NCI-H748 (cell line): ENCODE measurements around the gene UNC13A.

Source experiments
- DNase-seq: peaks from one replicate; lab custom pipeline; 2025; ENCODE audit not compliant: unreplicated experiment; lab: John Stamatoyannopoulos, UW

Gene UNC13A

DNA sequence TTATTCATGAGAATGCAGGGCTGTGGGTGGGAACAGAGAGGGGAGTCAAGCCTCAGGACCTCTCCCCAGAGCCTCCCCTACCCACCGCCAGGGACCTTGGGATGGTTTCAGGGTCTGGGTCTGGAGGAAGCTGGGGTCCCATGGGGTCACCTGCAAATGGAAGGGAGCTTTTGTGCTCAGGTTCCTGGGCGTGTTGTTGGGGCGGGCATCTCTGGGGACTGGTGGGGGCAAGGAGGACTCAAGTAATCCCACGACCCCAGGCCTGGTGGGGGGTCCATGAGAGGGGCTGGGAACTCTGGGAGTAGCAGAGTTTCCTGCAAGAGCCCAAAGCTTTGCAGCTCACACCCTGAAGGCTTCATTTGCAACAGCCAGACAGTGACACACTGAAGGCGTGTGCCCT, 60.2 kb downstream of the UNC13A start:
- no peak for DNase-seq

- no peak for DNase-seq
Measured at GRCh38 chr19:17627161-17627560, 61.0 kb downstream of the UNC13A start.

DNA sequence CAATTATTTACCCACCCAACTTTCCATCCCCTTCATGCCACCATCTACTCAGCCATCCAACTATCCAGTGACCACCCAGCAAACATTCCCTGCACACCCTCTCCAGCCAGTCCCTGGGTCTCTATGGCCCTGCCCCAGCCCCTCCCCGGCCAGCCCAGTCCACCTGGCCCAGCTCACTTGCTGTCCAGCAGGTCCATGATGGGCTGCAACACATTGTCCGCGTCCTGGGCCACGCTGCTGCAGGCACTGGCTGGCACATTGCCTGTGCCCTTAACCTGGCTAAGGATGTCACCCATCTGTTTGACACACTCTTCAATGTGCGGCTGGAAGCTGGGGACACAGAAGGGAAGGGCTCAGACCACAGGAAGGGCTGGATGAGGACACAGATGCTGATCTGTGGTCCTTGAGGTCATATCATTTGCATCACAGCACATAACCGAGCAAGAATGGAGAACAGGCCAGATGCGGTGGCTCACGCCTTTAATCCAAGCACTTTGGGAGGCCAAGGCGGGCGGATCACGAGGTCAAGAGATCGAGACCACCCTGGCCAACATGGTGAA, 61.6 kb downstream of the UNC13A start:
- DNase-seq = no peak

DNA sequence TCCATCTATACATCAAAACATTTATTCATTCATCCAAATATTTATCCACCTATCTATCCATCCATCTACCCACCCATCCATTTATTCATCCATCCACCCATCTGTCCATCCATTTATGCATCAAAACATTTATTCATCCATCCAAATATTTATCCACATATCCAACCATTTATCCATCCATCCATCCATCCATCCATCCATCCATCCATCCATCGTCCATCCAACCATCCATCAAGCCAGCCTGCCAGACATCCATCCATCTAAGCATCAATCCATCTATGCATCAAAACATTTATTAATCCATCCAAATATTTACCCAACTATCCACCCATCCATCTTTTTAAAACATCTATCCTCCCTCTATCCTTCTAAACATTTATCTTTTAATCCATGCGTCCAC, 62.2 kb downstream of the UNC13A start:
- no peak for DNase-seq

DNA sequence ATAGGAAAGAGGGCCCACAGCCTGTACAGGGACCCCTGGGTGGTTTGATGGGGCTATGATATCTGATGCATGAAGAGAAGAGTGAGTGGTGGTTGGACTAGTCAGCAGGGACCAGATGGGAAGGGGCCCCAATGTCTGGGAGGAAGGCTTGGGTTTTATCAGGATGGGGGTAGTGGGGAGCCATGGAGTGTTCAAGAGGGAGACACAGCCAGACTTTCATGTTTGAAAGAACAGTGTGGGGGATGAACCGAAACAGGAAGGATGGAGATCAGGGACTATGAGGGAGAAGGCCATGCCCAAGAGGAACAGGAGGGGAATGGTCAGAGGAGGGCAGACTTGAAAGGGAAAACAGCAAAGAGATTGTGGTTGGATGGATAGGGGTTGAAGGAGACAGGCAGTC, 63.1 kb downstream of the UNC13A start:
- DNase-seq = no peak

DNA sequence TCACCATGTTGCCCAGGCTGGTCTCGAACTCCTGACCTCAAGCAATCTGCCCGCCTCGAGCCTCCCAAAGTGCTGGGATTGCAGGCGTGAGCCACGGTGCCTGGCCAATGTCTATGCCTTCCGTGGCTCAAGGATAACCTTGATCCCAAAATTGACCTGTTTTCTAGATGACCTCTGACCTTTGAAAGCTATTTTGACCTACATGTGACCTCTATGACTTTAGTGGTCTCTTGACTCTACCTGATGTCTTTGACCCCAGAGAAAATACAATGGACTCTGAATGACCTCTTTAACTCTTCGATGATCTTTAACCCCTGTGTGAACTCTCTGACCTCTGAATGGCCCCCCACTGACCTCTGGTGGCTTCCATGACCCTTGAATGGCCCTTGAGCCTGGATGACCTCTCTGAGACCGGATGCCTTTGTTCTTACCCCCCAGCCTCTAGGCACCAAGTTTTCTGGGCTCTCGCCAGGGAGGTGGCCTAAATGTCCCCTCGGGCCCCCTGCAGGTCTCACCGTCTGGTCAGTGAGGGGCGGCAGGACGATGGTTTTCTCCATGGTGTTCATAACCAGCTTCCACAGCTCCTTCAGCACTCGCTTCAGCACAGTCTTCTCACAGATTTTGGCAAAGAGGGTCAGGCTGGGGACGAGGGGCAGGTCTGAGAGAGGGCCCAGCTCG, 63.7 kb downstream of the UNC13A start:
- DNase-seq = no peak

DNA sequence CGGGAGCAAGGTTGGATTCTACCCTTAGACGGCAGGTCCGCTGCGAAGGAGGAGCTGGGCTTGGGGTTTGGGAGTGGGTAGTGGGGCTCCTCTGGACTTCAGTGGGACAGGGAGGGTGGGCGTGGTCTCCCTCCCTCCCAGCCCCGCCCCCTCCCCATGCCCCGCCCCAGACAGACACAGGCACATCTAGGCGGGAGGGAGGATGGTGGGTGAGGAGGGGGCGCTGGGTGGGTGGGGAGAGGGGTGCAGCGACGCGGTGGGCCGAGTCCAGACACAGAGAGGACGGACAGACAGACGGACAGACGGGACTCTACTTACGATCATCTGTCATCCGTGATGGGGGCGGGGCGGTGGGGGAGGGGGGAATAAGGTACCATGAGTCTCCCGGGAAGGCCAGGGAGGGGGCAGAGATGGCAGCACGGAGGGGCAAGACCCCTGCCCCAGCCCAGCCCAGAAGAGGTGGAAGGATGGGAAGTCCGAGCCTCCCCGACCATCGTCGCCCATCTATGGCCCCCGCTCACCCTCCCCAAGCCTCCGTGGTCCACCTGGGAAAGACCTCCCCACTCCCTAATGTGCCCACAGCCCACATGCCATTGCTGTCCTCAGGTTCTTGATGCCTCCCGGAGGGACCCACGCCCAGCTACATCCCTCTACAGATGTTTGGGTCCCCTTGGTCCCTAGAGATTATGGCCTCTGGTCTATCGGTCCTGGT, 64.8 kb downstream of the UNC13A start:
- DNase-seq = no peak

- DNase-seq = no peak
Measured at GRCh38 chr19:17620696-17621095, 67.5 kb downstream of the UNC13A start.

GRCh38 chr19:17618936-17619335, 69.2 kb downstream of the UNC13A start:
- DNase-seq = no peak

DNA sequence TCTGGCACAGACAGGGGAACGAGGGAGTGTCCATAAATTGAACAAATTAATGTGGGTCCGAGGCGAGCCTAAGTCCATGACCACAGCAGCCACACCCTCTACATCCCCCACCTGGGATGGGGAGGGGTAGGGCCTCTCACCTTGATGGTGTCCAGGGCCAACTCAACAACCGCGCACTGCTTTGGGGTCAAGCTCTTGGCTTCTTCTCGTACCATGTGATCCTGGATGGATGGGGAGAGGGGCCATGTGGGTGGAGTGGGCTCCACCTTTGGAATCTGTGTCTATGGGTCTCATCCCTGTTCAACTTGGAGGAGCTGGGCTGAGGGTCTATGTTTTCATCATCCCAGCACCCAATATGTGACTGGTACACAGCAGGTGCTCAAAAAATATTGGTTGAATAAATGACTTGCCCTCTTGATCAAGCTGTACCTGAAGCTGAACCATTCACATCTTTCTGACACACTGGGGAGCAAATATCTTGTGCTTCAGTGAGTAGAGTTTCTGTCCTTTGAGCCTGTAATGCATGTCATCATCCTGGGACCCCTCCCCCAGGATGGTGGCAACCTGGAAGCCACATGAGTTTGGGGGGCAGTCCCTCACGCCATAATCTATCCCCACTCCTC, 69.8 kb downstream of the UNC13A start:
- no peak for DNase-seq

DNA sequence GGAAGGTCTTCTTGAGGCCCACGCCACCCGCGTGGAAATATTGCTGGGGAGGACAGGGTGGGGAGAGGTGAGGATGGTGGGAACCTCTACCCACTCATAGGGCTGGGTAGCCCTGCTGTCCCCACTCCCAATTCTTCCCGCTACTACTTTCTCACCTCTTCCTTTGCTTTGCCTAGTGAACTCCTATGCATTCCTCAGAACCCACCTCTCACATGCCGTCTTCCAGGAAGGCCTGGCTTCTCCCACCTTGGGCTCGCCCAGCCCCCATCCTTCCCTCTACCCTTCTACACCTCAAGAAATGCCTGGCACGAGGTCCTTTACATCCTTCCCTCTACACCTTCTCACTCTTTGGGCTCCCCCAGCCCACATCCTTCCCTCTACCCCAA, 70.4 kb downstream of the UNC13A start:
- DNase-seq = no peak

GRCh38 chr19:17616961-17617806, 71.0 kb downstream of the UNC13A start:
- DNase-seq = no peak

DNA sequence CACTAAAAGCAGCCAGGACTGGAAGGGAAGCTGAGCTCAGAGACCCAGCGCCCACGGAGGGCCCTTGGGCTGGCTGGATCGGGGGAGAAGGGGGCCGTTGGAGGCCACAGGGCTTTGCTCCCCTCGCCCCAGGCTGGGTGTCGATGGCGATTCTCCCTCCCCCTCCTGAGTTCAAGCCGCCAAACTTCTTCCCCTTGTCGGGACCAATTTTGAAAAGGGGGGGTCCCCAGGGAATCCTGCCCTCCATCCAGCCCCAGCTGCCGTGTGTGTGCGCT, 71.5 kb downstream of the UNC13A start:
- no peak for DNase-seq

- no peak for DNase-seq
Measured at GRCh38 chr19:17615889-17616685, 72.1 kb downstream of the UNC13A start.

DNA sequence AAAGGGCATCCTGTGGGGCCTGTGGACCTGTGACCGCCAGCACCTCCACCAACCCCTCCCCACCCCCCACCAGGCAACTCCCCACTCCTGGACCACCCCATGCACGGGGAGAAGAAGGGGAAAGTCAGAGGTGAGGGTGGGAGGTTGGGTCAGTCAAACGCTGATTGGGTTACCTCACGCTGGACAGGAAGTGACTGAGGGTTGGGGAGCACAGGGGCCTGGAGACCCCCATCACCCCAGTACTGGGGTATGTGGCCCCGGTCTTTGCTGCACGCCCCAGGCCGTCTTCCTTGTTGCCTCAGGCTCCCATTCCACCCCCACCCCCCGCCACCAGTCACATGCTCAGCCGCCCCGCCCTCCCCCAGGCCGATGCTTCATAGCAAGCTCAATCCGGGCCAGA, 73.7 kb downstream of the UNC13A start:
- no peak for DNase-seq

DNA sequence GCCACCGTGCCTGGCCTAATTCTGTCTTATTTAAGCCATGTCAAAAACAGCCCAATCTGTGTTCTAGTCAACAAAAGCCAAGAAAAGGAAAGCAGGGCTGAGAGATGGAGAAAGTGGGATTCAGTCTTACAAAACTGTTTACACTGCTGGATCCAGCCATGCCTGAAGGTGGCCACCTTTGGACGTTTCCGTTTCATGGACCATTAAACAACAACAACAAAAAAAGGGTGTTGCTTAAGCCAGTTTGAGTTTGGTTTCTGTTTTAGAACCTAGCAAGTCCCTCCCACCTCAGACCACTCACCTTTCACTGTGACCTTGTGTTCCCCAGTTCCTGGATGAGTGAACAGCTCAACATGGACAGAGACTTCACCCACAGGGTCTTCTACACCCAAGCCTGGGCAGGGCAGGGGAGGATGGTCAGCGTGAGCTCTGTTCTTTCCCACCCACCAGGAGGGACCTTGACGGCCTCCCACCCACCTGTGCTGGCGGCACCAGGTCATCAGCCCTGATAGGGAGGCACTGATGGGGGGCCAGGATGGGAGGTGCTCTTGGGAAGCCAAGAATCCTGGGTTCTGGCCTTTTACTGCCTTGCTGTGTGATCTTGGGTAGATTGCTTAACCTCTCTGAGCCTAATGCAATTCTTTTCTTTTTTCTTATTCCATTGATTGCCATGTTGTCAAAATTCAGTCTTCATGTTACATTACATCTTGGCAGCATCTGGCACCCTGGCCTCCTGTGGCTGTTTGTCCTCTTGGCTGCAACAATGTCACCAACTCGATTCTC, 76.5 kb downstream of the UNC13A start:
- no peak for DNase-seq

- no peak for DNase-seq
Measured at GRCh38 chr19:17610384-17610783, 77.8 kb downstream of the UNC13A start.

DNA sequence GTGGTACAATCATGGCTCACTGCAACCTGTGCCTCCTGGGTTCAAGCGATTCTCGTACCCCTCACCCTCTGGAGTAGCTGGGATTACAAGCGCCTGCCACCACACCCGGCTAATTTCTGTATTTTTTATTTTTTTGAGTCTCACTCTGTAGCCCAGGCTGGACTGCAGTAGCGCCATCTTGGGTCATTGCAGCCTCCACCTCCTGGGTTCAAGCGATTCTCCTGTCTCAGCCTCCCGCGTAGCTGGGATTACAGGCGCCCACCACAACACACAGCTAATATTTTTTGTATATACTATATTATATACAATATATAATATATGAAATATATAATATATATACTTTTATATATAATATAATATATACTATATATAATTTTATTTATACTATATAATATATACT, 80.2 kb downstream of the UNC13A start:
- DNase-seq = no peak

DNA sequence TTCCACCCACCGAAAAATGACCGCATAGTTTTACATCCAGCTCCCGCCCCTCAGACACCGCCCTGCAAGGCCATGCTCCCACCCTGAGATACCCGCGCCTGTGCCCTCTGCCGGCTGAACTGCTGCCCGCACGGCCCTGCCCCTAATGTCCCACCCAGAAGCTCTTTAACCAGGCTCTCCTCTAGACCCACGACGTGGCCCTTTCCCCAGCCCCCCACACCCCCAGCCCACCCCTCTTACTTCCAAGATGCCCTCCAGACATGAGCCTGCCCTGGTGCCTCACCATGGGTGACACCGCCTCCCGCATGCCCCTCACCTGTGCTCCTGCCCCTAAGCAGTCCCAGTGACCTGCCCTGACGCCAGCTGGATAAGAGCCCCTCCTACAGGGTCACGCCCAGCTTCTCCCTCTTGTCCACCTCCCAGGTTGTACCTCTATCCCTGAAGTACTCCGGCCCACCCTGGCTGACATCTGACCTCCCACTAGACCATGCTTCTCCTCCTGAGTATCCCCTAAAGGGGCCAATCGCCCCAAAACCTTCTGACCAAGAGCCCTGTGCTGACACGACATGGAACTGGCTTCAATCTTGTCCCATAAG, 81.5 kb downstream of the UNC13A start:
- DNase-seq = no peak
